Tibial artery (tissue), 4 donors: ENCODE results near the gene LHX1.

ENCODE experiments used
- DNase-seq, 2 donors: peaks; one replicate each; pipeline ENCODE4 v3.0.0-alpha.2; 2019
- H3K27ac ChIP-seq, 2 donors: fragments of 200-600 bp; sonication (generic) in 1 of 2; 1 replicate in 1 of 2; 2 replicates in 1 of 2; pipeline ENCODE4 v1.5.1; 2018 to 2019; ENCODE audit warnings: mild to moderate bottlenecking in 1 of 2
- H3K27me3 ChIP-seq, 2 donors: fragments of 200-600 bp; sonication (generic) in 1 of 2; one replicate each; pipeline versions ENCODE4 v1.5.1 to v1.6.0; 2016 to 2019
- H3K36me3 ChIP-seq, 3 donors: fragments of 200-600 bp; sonication (generic) in 2 of 3; one replicate each; pipeline ENCODE4 v1.5.1; 2016 to 2019; ENCODE audit warnings: mild to moderate bottlenecking in 2 of 3
- H3K4me1 ChIP-seq, 4 donors: fragments of 200-600 bp; sonication (generic) in 2 of 4; 1 replicate in 3 of 4; 2 replicates in 1 of 4; pipeline ENCODE4 v1.5.1; 2016 to 2019
- H3K4me3 ChIP-seq, 2 donors: fragments of 200-600 bp; sonication (generic) in 1 of 2; 1 replicate in 1 of 2; 2 replicates in 1 of 2; pipeline ENCODE4 v1.5.1; 2018 to 2019; ENCODE audit warnings: mild to moderate bottlenecking in 2 of 2
- H3K9me3 ChIP-seq, 3 donors: fragments of 200-600 bp; sonication (generic) in 1 of 3; one replicate each; pipeline ENCODE4 v1.5.1; 2016 to 2019
- CTCF ChIP-seq, 2 experiments: fragments of 200-600 bp in 1 of 2; fragments of 450-650 bp in 1 of 2; IDR thresholded peaks; one replicate each; pipeline ENCODE4 v1.5.1; 2017 to 2019; ENCODE audit warnings: antibody characterized with exemption in 2 of 2, mild to moderate bottlenecking in 1 of 2, moderate library complexity in 1 of 2
- intact Hi-C: fragments of 100-400 bp; cut with DNase I; formaldehyde crosslinking; loops from one replicate; pipeline ENCODE4 v1.15.0; 2023; ENCODE audit warnings: low total_unique reads

Gene LHX1

GRCh38 chr17:36931096-36931696, 6.1 kb upstream of the LHX1 start:
- TF ChIP-seq CTCF (IDR thresholded peaks at IDR 0.05) = no peak
- intact Hi-C loops = no loop called here
- no peaks in the 10 kb centered on the region for H3K9me3 ChIP-seq
- no peak overlapping the region for H3K27ac ChIP-seq
- H3K36me3 ChIP-seq = no peaks in the 10 kb centered on the region
- DNase-seq = no peak
- peaks cover 4 to 46% (median 44%) of the 10 kb centered on the region in 4 donors for H3K4me1 ChIP-seq
- H3K4me3 ChIP-seq = no peak overlapping the region
- peaks cover 29 to 94% of the 10 kb centered on the region in 2 donors for H3K27me3 ChIP-seq

DNA sequence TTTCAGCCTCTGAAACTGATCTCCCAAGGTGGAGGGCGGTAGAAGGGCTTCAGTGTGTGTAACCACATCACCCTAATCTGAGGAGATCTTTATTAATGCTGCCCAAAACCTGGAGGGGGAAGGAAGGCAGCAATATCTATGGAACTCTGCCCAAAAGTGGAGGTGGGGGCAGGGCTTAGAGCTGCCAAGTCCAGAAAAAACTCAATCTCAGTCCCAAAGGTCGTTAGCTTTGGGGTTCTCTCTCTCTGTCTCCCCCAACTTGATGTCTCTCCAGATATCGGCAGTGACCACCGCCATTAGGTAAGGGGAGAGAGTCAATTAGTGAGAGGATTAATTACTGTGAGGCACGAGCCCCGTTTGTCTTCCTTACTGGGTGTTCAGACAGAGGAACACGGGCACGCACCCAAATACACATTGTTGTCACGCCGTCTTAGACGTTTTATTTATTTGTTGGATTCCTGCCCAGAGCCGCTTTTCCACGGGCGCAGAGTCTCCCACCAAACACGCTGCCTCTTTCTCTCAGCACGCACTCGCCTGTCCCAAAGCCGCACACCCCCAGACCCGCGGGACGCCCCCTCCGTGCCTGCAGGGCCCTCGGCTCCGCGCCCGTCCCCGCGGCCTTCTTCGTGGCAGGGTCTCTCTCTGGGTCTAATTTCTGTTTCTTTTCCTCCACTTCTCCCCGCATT, 5.4 kb upstream of the LHX1 start:
- intact Hi-C loops = no loop called here
- TF ChIP-seq CTCF (IDR thresholded peaks at IDR 0.05) = no peak
- DNase-seq = no peak
- Histone ChIP-seq H3K27ac (no peak overlapping the region), H3K27me3 (peaks cover 33 to 99% of the 10 kb centered on the region in 2 donors), H3K36me3 (no peaks in the 10 kb centered on the region), H3K9me3 (no peaks in the 10 kb centered on the region), H3K4me3 (peak overlapping the region in 1 of 2 donors; percentile 9), H3K4me1 (peaks cover 4 to 53% (median 51%) of the 10 kb centered on the region in 4 donors)

GRCh38 chr17:36932383-36932693, 4.9 kb upstream of the LHX1 start:
- Histone ChIP-seq H3K27me3 (peaks cover 35 to 100% of the 10 kb centered on the region in 2 donors), H3K36me3 (no peaks in the 10 kb centered on the region), H3K4me1 (peaks cover 4 to 58% (median 56%) of the 10 kb centered on the region in 4 donors), H3K27ac (no peak overlapping the region), H3K4me3 (peak overlapping the region in 1 of 2 donors; percentile 9), H3K9me3 (no peaks in the 10 kb centered on the region)
- intact Hi-C loops = no loop called here
- no peak for DNase-seq
- TF ChIP-seq CTCF (IDR thresholded peaks at IDR 0.05) = no peak

DNA sequence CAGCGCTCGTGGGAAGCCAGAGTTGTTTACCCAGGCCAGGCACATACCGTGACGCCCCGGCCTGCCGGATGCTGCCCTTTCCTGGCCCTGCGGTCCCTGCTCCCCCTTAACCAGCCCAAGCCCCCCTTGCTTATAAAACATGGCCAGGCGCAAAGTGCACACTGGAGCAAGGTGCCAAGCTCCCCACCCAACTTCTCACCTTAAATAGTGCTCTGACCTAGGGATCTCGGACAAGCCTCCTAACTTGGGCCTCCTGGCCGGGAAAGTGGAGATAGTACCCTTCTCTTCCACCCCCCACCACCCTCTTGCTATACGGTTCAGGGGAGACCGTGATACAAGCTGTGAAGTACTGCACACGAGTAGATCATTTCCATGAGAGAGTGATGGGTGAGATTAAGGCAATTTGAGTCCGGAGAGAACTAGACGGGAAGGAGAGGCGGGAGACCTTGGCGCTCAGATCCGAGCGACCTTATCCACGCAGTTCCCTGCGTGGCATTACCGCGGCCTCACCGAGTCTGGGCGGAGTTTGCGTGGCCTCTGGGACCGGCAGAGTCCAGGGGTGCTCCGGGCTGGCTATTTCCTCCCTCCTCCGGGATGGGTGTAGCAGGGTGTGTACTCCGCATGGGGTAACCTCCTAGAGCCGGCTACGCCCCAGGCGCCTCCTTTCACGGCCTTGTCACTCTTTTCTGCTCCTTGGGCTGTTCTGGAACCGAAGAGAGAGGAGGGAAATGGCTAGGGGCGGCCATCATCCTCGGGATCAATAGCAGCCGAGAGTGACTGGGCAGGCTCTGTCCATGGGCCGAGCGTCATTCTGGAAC, 4.4 kb upstream of the LHX1 start:
- TF ChIP-seq CTCF (IDR thresholded peaks at IDR 0.05) = no peak
- Histone ChIP-seq H3K36me3 (no peaks in the 10 kb centered on the region), H3K4me3 (no peak overlapping the region), H3K4me1 (peaks cover 4 to 63% (median 61%) of the 10 kb centered on the region in 4 donors), H3K9me3 (no peaks in the 10 kb centered on the region), H3K27ac (no peak overlapping the region), H3K27me3 (peaks cover 35 to 100% of the 10 kb centered on the region in 2 donors)
- intact Hi-C loops = no loop called here
- DNase-seq = no peak

DNA sequence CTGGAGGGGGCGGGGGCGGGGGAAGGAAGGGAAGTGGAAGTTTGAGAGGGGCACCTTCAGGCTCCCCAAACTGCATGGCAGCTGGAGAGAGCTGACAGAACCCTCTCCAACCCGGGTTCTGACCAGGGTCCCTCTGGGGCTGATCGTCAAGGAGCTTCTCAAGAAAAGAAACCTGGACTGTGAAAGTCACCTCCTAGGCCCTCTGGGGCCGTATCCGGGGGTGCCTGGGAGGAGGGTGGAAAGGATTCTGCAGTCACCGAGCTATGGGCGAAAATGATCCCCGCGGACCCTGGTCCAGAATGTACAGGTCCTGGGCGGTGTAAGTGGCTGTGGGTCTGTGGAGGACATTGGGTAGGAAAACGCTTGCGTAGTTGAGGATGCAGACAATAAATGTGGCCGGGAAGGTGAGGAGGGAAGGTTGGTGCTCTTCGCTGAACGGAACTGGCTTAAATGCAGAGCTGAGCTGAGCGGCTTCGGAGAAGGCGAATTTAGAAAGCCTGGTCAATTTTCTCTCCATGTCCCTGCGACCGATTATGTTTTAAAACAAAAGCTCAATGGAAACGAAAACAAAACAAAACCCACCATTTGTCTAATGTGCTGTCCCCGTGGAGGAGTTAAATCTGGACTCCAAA, 3.6 kb upstream of the LHX1 start:
- Histone ChIP-seq H3K4me1 (peaks cover 4 to 71% (median 68%) of the 10 kb centered on the region in 4 donors), H3K27me3 (peaks cover 35 to 100% of the 10 kb centered on the region in 2 donors), H3K4me3 (no peak overlapping the region), H3K36me3 (no peaks in the 10 kb centered on the region), H3K27ac (no peak overlapping the region), H3K9me3 (no peaks in the 10 kb centered on the region)
- DNase-seq = no peak
- TF ChIP-seq CTCF (IDR thresholded peaks at IDR 0.05) = no peak
- intact Hi-C loops = no loop called here
